ENCODE results near the gene PIGR. TPM values are rescaled to one million over a fixed set of nuclear protein-coding genes. Genes with fewer than 3 reads are reported as not detected.
A peak's percentile ranks its signal among the peaks of the same experiment; 100 is the strongest.

The PIGR gene
- polyA plus RNA-seq, 1 donor (not counting 4 experiments of a cell fraction or from before 2014, with no cell fraction given), result 0.01 TPM

DNA sequence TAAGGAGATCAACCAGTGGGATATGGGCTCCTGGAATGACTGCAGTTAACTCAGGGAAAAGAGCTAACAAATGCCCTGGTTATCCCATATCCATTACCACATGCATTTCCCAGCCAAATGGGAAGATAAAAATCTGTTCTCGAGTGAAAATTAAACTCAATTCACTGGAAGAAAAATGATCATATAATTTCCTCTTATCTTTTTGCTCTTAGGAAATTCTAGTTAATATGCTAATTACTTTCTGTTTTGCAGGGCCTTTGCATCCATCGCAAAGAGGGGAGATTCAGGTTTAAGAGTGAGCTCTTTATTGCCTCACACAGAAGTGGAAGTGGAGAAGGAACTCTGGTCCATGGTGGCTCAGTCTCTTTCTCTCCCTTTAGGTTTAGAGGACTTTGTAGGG, 52.9 kb downstream of the PIGR start:
- Histone ChIP-seq H2AFZ (ENCODE audit: control insufficient read depth, low read length) (peak overlapping the region; percentile 21), H3K9me3 (ENCODE audit: control insufficient read depth, low read depth, low read length) (no peaks in the 10 kb centered on the region), H3K79me2 (ENCODE audit: control insufficient read depth, insufficient read depth, low read length) (no peaks in the 10 kb centered on the region), H3K4me2 (ENCODE audit: control insufficient read depth, extremely low read depth, insufficient read depth, low read depth, low read length) (no peak overlapping the region), H3K9me1 (ENCODE audit: control insufficient read depth, extremely low read depth, insufficient read depth, low read length) (no peaks in the 10 kb centered on the region), H3K27me3 (ENCODE audit: control insufficient read depth, extremely low read depth, insufficient read depth, low read length) (no peaks in the 10 kb centered on the region), H3K4me1 (ENCODE audit: control insufficient read depth, extremely low read depth, insufficient read depth, low read length) (peaks cover 86% of the 10 kb centered on the region), H3K4me3 (ENCODE audit: control insufficient read depth in 2 of 3, extremely low read depth in 1 of 3, insufficient read depth in 2 of 3, low read depth in 1 of 3, low read length in 3 of 3) (no peak overlapping the region), H3K27ac (ENCODE audit: control insufficient read depth, insufficient read depth, low read length) (peak overlapping the region; percentile 98), H3K36me3 (ENCODE audit: control insufficient read depth in 2 of 2, extremely low read depth in 1 of 2, insufficient read depth in 2 of 2, low read length in 2 of 2) (no peaks in the 10 kb centered on the region), H4K20me1 (ENCODE audit: control insufficient read depth, extremely low read depth, insufficient read depth, low read length) (no peaks in the 10 kb centered on the region), H3K9ac (ENCODE audit: control insufficient read depth, extremely low read depth, insufficient read depth, low read length) (no peak overlapping the region)
- DNase-seq (ENCODE audit: low read depth, low spot score) (no peak), FAIRE-seq (no peak)
- TF ChIP-seq, protein P1, sequence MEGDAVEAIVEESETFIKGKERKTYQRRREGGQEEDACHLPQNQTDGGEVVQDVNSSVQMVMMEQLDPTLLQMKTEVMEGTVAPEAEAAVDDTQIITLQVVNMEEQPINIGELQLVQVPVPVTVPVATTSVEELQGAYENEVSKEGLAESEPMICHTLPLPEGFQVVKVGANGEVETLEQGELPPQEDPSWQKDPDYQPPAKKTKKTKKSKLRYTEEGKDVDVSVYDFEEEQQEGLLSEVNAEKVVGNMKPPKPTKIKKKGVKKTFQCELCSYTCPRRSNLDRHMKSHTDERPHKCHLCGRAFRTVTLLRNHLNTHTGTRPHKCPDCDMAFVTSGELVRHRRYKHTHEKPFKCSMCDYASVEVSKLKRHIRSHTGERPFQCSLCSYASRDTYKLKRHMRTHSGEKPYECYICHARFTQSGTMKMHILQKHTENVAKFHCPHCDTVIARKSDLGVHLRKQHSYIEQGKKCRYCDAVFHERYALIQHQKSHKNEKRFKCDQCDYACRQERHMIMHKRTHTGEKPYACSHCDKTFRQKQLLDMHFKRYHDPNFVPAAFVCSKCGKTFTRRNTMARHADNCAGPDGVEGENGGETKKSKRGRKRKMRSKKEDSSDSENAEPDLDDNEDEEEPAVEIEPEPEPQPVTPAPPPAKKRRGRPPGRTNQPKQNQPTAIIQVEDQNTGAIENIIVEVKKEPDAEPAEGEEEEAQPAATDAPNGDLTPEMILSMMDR (optimal IDR thresholded peaks at IDR 0.05 in 1 of 3, IDR thresholded peaks at IDR 0.05 in 1 of 3, conservative IDR thresholded peaks at IDR 0.05 in 1 of 3; ENCODE audit: extremely low read depth in 1 of 3, insufficient read depth in 2 of 3, low read length in 3 of 3), result no peak
- no peak for TF ChIP-seq EZH2 (IDR thresholded peaks at IDR 0.05; ENCODE audit: low read length)
- dilution Hi-C loops (cut with MboI; ENCODE audit: extremely low pct_ligation_motif_present, low sequenced_read_pairs), result no loop called here

DNA sequence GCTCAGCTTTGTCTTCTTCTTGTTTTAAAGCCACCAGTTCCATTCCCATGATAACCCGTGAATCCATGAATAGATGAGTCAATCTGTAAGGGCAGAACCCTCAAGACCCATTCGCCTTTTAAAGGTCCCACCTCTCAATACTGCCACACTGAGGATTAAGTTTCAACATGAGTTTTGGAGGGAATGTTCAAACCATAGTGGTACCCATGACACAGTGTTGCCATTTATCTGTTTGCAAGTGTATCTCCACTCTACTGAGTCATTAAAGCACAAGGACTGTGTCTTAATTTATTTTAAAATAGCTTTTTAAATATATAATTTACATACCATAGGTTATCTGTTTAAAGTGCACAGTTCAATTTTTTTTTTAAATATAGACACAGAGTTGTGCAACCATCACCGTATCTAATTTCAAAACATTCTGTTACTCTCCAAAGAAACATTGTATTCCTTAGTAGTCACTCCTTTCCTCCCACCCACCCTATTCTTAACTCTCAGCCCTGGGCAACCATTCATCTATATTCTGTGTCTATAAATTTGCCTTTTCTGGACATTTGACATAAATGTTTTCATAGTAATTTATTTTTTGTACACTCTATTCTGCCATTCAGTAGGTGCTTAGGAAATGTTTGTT, 53.8 kb downstream of the PIGR start:
- Histone ChIP-seq H3K4me1 (ENCODE audit: control insufficient read depth, extremely low read depth, insufficient read depth, low read length) (peaks cover 87% of the 10 kb centered on the region), H3K9me1 (ENCODE audit: control insufficient read depth, extremely low read depth, insufficient read depth, low read length) (no peaks in the 10 kb centered on the region), H3K27me3 (ENCODE audit: control insufficient read depth, extremely low read depth, insufficient read depth, low read length) (no peaks in the 10 kb centered on the region), H3K9me3 (ENCODE audit: control insufficient read depth, low read depth, low read length) (no peaks in the 10 kb centered on the region), H3K36me3 (ENCODE audit: control insufficient read depth in 2 of 2, extremely low read depth in 1 of 2, insufficient read depth in 2 of 2, low read length in 2 of 2) (no peaks in the 10 kb centered on the region), H3K4me3 (ENCODE audit: control insufficient read depth in 2 of 3, extremely low read depth in 1 of 3, insufficient read depth in 2 of 3, low read depth in 1 of 3, low read length in 3 of 3) (no peak overlapping the region), H3K9ac (ENCODE audit: control insufficient read depth, extremely low read depth, insufficient read depth, low read length) (no peak overlapping the region), H4K20me1 (ENCODE audit: control insufficient read depth, extremely low read depth, insufficient read depth, low read length) (no peaks in the 10 kb centered on the region), H3K79me2 (ENCODE audit: control insufficient read depth, insufficient read depth, low read length) (no peaks in the 10 kb centered on the region), H2AFZ (ENCODE audit: control insufficient read depth, low read length) (no peak overlapping the region), H3K27ac (ENCODE audit: control insufficient read depth, insufficient read depth, low read length) (peak overlapping the region; percentile 100), H3K4me2 (ENCODE audit: control insufficient read depth, extremely low read depth, insufficient read depth, low read depth, low read length) (no peak overlapping the region)
- dilution Hi-C loops (cut with MboI; ENCODE audit: extremely low pct_ligation_motif_present, low sequenced_read_pairs), result no loop called here
- TF ChIP-seq, protein P1 (optimal IDR thresholded peaks at IDR 0.05 in 1 of 3, IDR thresholded peaks at IDR 0.05 in 1 of 3, conservative IDR thresholded peaks at IDR 0.05 in 1 of 3; ENCODE audit: extremely low read depth in 1 of 3, insufficient read depth in 2 of 3, low read length in 3 of 3), result no peak
- TF ChIP-seq EZH2 (IDR thresholded peaks at IDR 0.05; ENCODE audit: low read length), result no peak
- DNase-seq (ENCODE audit: low read depth, low spot score) (no peak), FAIRE-seq (no peak)

Data from keratinocyte (primary cell).